AG09309 (cell line): Measurements from ENCODE around the gene ZSWIM8.

Experiments
- DNase-seq: peaks from one replicate; pipeline ENCODE4 v3.0.0-alpha.2; 2010; ENCODE audit warnings: low read depth
- H3K4me3 ChIP-seq: 2 replicates; pipeline ENCODE4 v1.5.1; 2011; ENCODE audit warnings: mild to moderate bottlenecking, low read depth, low read length, moderate library complexity; ENCODE audit not compliant: control insufficient read depth
- TF ChIP-seq, protein P1 (sequence below): IDR thresholded peaks from 2 replicates; pipeline ENCODE4 v1.5.1; 2011; ENCODE audit warnings: mild to moderate bottlenecking, low read depth, low read length, inconsistent platforms; ENCODE audit not compliant: insufficient read depth, control insufficient read depth; ENCODE audit errors: missing control alignments

The ZSWIM8 gene

DNA sequence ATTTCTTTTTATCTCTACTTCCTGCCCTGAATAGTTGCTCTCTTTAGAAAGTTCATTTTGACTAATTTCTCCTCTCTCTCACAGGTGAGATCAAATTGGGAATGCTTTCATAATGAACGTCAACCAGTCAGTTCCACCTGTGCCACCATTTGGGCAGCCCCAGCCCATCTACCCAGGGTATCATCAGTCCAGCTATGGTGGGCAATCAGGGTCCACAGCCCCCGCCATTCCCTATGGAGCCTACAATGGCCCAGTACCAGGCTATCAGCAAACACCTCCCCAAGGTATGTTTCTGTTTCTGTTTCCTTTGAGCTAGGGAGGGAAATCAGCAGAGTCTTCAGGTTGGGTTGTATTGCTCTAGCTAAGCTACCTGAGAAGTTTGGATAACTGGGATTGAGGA is 38.7 kb upstream of the ZSWIM8 start:
- no peak overlapping the region for H3K4me3 ChIP-seq
- TF ChIP-seq, protein P1, sequence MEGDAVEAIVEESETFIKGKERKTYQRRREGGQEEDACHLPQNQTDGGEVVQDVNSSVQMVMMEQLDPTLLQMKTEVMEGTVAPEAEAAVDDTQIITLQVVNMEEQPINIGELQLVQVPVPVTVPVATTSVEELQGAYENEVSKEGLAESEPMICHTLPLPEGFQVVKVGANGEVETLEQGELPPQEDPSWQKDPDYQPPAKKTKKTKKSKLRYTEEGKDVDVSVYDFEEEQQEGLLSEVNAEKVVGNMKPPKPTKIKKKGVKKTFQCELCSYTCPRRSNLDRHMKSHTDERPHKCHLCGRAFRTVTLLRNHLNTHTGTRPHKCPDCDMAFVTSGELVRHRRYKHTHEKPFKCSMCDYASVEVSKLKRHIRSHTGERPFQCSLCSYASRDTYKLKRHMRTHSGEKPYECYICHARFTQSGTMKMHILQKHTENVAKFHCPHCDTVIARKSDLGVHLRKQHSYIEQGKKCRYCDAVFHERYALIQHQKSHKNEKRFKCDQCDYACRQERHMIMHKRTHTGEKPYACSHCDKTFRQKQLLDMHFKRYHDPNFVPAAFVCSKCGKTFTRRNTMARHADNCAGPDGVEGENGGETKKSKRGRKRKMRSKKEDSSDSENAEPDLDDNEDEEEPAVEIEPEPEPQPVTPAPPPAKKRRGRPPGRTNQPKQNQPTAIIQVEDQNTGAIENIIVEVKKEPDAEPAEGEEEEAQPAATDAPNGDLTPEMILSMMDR = no peak
- DNase-seq = no peak

DNA sequence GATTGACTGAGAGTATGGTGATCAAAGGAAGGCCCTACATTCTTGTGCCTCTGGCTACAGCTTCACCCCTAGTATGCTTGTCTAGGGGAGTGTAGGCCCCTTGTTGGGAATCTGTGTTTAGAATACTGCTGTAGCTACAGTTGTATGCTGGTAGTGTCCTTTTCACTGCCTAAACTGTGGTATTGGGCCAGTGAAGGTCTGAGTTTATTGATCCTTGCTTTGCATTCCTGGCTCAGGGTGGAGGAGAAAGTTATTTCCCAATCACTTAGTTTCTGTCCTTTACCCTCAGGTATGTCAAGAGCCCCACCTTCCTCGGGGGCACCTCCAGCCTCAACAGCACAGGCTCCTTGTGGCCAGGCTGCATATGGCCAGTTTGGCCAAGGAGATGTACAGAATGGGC is 34.6 kb upstream of the ZSWIM8 start:
- TF ChIP-seq, protein P1 = no peak
- DNase-seq = no peak

DNA sequence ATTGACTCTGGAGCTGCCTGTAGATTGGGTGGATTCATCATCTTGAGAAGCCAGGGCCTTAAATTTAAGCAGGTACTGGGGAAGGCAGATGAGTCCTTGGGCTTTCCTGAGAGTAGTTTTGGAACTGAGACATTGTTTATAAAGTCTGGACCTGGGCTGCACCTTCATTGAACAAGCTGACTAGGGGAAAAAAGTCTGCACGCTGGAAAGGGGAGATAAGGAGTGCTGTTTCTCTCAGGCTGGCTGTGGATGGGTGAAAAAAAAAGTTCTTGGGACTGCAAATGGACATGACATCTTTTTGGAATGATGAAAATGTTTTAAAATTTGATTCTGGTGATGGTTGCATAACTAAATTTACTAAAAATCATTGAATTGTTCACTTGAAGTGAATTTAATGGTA is 29.2 kb upstream of the ZSWIM8 start:
- TF ChIP-seq, protein P1 = no peak
- DNase-seq = no peak
- no peak overlapping the region for H3K4me3 ChIP-seq

More for the DNA sequence above, 34.6 kb upstream of the ZSWIM8 start:
- no peak overlapping the region for H3K4me3 ChIP-seq

DNA sequence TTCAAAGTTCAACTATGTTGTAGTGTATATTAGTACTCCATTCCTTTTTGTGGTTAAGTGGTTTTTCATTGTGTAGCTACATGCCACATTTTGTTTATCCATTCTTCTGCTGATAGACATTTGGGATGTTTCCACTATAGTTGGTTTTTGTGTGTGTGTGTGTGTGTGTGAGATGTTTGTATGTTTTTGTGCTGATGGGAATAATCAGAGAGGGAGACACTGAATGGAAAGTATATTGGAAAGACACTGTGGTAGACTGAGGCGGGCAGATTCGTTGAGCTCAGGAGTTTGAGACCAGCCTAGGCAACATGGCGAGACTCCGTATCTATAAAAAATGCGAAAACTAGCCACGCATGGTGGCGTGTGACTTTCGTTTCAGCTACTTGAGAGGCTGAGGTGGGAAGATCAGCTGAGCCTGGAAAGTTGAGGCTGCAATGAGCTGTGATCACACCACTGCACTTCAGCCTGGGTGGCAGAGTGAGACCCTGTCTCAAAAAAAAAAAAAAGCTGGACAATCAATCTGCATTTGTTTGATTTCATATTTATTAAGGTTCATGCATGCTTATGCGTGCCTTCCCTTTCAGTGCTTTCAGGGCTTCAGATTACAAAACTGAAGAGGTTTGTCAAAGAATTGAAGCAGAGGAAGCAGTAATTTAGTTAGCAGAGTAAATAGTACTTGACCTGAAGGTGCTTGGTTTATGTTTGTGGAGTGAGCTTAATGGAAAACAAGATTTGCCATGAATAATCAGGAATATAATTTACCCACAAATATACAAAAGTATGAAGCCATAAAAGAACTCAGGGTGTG is 26.5 kb upstream of the ZSWIM8 start:
- no peak overlapping the region for H3K4me3 ChIP-seq
- DNase-seq = no peak
- TF ChIP-seq, protein P1 = no peak

DNA sequence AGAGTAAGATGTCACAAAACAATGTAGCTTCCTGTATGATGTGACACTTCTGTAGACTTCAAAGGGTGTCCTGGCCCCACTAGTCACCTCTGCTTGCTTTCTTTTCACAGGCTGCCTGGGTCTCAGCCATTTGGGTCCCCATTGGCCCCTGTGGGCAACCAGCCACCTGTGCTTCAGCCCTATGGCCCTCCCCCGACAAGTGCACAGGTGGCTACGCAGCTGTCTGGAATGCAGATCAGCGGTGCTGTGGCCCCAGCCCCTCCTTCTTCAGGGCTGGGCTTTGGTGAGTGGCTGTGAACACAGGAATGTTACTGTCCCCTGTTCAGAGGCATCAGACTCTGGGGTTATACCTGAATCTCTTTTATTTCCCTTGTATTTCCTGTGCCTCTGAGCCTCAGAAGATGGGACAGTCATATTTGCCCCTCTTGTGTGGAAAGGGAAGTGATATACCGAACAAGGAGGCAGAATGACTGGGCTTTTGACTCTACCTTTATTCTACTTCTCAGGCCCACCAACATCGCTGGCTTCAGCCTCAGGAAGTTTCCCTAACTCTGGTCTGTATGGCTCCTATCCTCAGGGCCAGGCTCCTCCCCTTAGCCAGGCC is 25.8 kb upstream of the ZSWIM8 start:
- TF ChIP-seq, protein P1 = no peak
- DNase-seq = no peak
- no peak overlapping the region for H3K4me3 ChIP-seq

DNA sequence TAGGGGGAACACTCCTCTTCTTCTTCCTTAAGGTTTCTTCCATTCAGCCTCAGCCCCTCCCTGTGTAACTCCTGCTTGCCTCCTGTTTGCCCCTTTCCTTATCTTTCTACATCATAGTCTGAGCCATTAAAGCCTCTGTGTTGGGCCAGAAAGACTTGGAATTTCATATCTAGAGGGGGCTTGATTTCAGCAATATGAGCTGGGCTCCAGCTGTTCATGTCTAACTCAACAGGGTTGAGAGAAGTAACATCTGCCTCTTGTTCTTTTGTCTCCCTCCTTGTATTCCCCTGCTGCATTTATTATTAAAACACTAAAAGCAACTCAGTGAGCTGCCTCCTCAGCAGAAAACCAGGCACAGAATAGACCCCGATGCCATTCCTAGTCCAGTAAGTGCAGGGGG is 23.6 kb upstream of the ZSWIM8 start:
- H3K4me3 ChIP-seq = no peak overlapping the region
- no peak for DNase-seq
- TF ChIP-seq, protein P1 = no peak
